SK-N-SH treated with all-trans-retinoic acid at 6 μM for 48 hours (cell line): ENCODE data around the gene TMEM135.

Experiments used
- RARB ChIP-seq: fragments of 250-450 bp; sonication (Bioruptor Pico); IDR thresholded peaks from 2 replicates; pipeline ENCODE4 v1.8.0; 2021; ENCODE audit warnings: mild to moderate bottlenecking, moderate library complexity
- SNAI2 ChIP-seq: fragments of 250-450 bp; sonication (Bioruptor Pico); IDR thresholded peaks from 2 replicates; pipeline ENCODE4 v1.5.0; 2020; ENCODE audit warnings: mild to moderate bottlenecking, moderate library complexity
- ZNF8 ChIP-seq: fragments of 450-650 bp; formaldehyde crosslinking; IDR thresholded peaks from 2 replicates; pipeline ENCODE4 v1.5.0; 2020; ENCODE audit warnings: mild to moderate bottlenecking, moderate library complexity
- TF ChIP-seq, protein P1 (sequence below): fragments of 250-450 bp; sonication (Bioruptor Pico); IDR thresholded peaks from 2 replicates; pipeline ENCODE4 v1.5.1; 2020; ENCODE audit warnings: low read depth, mild to moderate bottlenecking, moderate library complexity
- TF ChIP-seq, protein P2 (sequence below): fragments of 250-450 bp; sonication (Bioruptor Pico); IDR thresholded peaks from 2 replicates; pipeline ENCODE4 v1.5.0; 2020; ENCODE audit warnings: mild to moderate bottlenecking, moderate library complexity
- TF ChIP-seq, protein P3 (sequence below): fragments of 250-450 bp; sonication (Bioruptor Pico); IDR thresholded peaks from 2 replicates; pipeline ENCODE4 v1.8.0; 2020; ENCODE audit warnings: mild to moderate bottlenecking, moderate library complexity, borderline replicate concordance

DNA sequence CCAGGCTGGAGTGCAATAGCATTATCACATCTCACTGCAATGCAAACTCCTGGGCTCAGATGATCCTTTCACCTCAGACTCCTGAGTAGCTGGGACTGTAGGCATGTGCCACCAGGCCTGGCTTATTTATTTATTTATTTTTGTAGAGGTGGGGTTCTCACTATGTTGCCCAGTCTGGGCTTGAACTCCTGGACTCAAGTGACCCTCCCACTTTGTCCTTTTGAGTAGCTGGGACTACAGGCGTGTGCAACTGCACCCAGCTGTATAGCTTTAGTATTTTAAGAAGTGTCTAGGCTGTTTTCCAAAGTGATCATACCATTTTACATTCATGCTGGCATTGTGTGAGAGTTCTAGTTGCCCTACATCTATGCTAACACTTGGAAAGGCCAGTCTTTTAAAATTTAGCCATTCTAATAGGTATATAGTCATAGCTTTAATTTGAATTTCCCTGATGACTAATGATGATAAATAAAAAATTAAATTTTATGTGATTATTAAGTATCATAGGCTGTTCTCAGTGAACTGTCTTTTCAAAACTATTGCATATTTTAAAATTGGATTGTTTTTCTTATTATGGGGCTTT is 96.9 kb downstream of the TMEM135 start:
- TF ChIP-seq, protein P1, sequence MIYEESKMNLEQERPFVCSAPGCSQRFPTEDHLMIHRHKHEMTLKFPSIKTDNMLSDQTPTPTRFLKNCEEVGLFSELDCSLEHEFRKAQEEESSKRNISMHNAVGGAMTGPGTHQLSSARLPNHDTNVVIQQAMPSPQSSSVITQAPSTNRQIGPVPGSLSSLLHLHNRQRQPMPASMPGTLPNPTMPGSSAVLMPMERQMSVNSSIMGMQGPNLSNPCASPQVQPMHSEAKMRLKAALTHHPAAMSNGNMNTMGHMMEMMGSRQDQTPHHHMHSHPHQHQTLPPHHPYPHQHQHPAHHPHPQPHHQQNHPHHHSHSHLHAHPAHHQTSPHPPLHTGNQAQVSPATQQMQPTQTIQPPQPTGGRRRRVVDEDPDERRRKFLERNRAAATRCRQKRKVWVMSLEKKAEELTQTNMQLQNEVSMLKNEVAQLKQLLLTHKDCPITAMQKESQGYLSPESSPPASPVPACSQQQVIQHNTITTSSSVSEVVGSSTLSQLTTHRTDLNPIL (CRISPR knock-in tag) = no peak
- no peak for TF ChIP-seq ZNF8
- TF ChIP-seq, protein P2, sequence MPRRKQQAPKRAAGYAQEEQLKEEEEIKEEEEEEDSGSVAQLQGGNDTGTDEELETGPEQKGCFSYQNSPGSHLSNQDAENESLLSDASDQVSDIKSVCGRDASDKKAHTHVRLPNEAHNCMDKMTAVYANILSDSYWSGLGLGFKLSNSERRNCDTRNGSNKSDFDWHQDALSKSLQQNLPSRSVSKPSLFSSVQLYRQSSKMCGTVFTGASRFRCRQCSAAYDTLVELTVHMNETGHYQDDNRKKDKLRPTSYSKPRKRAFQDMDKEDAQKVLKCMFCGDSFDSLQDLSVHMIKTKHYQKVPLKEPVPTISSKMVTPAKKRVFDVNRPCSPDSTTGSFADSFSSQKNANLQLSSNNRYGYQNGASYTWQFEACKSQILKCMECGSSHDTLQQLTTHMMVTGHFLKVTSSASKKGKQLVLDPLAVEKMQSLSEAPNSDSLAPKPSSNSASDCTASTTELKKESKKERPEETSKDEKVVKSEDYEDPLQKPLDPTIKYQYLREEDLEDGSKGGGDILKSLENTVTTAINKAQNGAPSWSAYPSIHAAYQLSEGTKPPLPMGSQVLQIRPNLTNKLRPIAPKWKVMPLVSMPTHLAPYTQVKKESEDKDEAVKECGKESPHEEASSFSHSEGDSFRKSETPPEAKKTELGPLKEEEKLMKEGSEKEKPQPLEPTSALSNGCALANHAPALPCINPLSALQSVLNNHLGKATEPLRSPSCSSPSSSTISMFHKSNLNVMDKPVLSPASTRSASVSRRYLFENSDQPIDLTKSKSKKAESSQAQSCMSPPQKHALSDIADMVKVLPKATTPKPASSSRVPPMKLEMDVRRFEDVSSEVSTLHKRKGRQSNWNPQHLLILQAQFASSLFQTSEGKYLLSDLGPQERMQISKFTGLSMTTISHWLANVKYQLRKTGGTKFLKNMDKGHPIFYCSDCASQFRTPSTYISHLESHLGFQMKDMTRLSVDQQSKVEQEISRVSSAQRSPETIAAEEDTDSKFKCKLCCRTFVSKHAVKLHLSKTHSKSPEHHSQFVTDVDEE (CRISPR knock-in tag) = no peak
- TF ChIP-seq RARB (CRISPR knock-in tag) = no peak
- TF ChIP-seq, protein P3, sequence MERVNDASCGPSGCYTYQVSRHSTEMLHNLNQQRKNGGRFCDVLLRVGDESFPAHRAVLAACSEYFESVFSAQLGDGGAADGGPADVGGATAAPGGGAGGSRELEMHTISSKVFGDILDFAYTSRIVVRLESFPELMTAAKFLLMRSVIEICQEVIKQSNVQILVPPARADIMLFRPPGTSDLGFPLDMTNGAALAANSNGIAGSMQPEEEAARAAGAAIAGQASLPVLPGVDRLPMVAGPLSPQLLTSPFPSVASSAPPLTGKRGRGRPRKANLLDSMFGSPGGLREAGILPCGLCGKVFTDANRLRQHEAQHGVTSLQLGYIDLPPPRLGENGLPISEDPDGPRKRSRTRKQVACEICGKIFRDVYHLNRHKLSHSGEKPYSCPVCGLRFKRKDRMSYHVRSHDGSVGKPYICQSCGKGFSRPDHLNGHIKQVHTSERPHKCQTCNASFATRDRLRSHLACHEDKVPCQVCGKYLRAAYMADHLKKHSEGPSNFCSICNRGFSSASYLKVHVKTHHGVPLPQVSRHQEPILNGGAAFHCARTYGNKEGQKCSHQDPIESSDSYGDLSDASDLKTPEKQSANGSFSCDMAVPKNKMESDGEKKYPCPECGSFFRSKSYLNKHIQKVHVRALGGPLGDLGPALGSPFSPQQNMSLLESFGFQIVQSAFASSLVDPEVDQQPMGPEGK (CRISPR knock-in tag) = no peak
- TF ChIP-seq SNAI2 = no peak
